NT2/D1 (cell line): ENCODE measurements around the gene DCP2.

ENCODE experiments used
- DNase-seq: peaks from one replicate; pipeline ENCODE4 v3.0.0-alpha.2; 2011; ENCODE audit warnings: low read depth, low spot score
- H3K27me3 ChIP-seq: 2 replicates; pipeline ENCODE4 v1.6.0; 2011; ENCODE audit warnings: mild to moderate bottlenecking; ENCODE audit not compliant: insufficient read length, insufficient read depth
- H3K36me3 ChIP-seq: 2 replicates; pipeline ENCODE4 v1.6.1; 2011; ENCODE audit warnings: mild to moderate bottlenecking, low read length, mixed read lengths; ENCODE audit not compliant: insufficient read depth, insufficient read length
- H3K4me1 ChIP-seq: 2 replicates; pipeline ENCODE4 v1.5.1; 2011; ENCODE audit not compliant: insufficient read depth, insufficient read length
- H3K4me3 ChIP-seq: 2 replicates; pipeline ENCODE4 v1.5.1; 2011; ENCODE audit warnings: low read depth; ENCODE audit not compliant: insufficient read length
- H3K9ac ChIP-seq: 2 replicates; pipeline ENCODE4 v1.6.0; 2011; ENCODE audit warnings: low read depth; ENCODE audit not compliant: insufficient read length
- H3K9me3 ChIP-seq: 2 replicates; pipeline ENCODE4 v1.5.1; 2011; ENCODE audit warnings: mild to moderate bottlenecking, low read length; ENCODE audit not compliant: insufficient read depth
- SUZ12 ChIP-seq: IDR thresholded peaks from 2 replicates; pipeline ENCODE4 v1.6.1; 2011; ENCODE audit not compliant: insufficient read length, insufficient read depth; ENCODE audit errors: extremely low read depth
- YY1 ChIP-seq: IDR thresholded peaks from 2 replicates; pipeline ENCODE4 v1.6.1; 2011; ENCODE audit not compliant: insufficient read length, insufficient read depth
- ZNF274 ChIP-seq: IDR thresholded peaks from 2 replicates; pipeline ENCODE4 v1.6.1; 2011; ENCODE audit warnings: mild to moderate bottlenecking, low read depth, low read length

DCP2 gene

GRCh38 chr5:113039229-113039933 is 62.8 kb downstream of the DCP2 start:
- Histone ChIP-seq H3K27me3 (no peaks in the 10 kb centered on the region), H3K36me3 (peaks cover 16% of the 10 kb centered on the region), H3K9ac (no peak overlapping the region), H3K9me3 (no peaks in the 10 kb centered on the region), H3K4me1 (peaks cover 4% of the 10 kb centered on the region), H3K4me3 (no peak overlapping the region)
- TF ChIP-seq SUZ12 (no peak), YY1 (no peak), ZNF274 (no peak)
- DNase-seq: no peak

- Histone ChIP-seq H3K4me1 (peaks cover 4% of the 10 kb centered on the region), H3K9ac (no peak overlapping the region), H3K9me3 (no peaks in the 10 kb centered on the region), H3K27me3 (no peaks in the 10 kb centered on the region), H3K36me3 (peaks cover 16% of the 10 kb centered on the region), H3K4me3 (no peak overlapping the region)
- no peak for TF ChIP-seq ZNF274
- no peak for DNase-seq
These were observed 63.3 kb downstream of the DCP2 start for GRCh38 chr5:113039934-113040285.

- TF ChIP-seq YY1 (no peak), SUZ12 (no peak), ZNF274 (no peak)
- peaks cover 12% of the 10 kb centered on the region for H3K36me3 ChIP-seq
- DNase-seq: no peak
These were observed 64.2 kb downstream of the DCP2 start for GRCh38 chr5:113040672-113041260.

GRCh38 chr5:113042491-113043243 is 66.1 kb downstream of the DCP2 start:
- no peak for DNase-seq
- Histone ChIP-seq H3K9me3 (no peaks in the 10 kb centered on the region), H3K36me3 (peaks cover 16% of the 10 kb centered on the region), H3K9ac (no peak overlapping the region), H3K27me3 (no peaks in the 10 kb centered on the region), H3K4me1 (no peaks in the 10 kb centered on the region), H3K4me3 (no peak overlapping the region)
- TF ChIP-seq YY1 (no peak), SUZ12 (no peak), ZNF274 (no peak)

More at GRCh38 chr5:113040672-113041260, 64.2 kb downstream of the DCP2 start:
- Histone ChIP-seq H3K9me3 (no peaks in the 10 kb centered on the region), H3K4me1 (peaks cover 4% of the 10 kb centered on the region), H3K9ac (no peak overlapping the region), H3K27me3 (no peaks in the 10 kb centered on the region), H3K4me3 (no peak overlapping the region)

- Histone ChIP-seq H3K9ac (no peak overlapping the region), H3K9me3 (no peaks in the 10 kb centered on the region), H3K4me1 (no peaks in the 10 kb centered on the region), H3K27me3 (no peaks in the 10 kb centered on the region), H3K4me3 (no peak overlapping the region), H3K36me3 (peaks cover 18% of the 10 kb centered on the region)
- TF ChIP-seq ZNF274: no peak
- TF ChIP-seq YY1: no peak
- TF ChIP-seq SUZ12: no peak
- DNase-seq: no peak
These were observed 66.9 kb downstream of the DCP2 start for GRCh38 chr5:113043491-113043931.

- no peak for DNase-seq
- peaks cover 22% of the 10 kb centered on the region for H3K36me3 ChIP-seq
- H3K27me3 ChIP-seq: no peaks in the 10 kb centered on the region
- no peak overlapping the region for H3K9ac ChIP-seq
- TF ChIP-seq SUZ12: no peak
- TF ChIP-seq YY1: no peak
- TF ChIP-seq ZNF274: no peak
- no peak overlapping the region for H3K4me3 ChIP-seq
- no peaks in the 10 kb centered on the region for H3K4me1 ChIP-seq
- H3K9me3 ChIP-seq: no peaks in the 10 kb centered on the region
These were observed 68.3 kb downstream of the DCP2 start for GRCh38 chr5:113044776-113045465.

GRCh38 chr5:113047234-113047633 is 70.6 kb downstream of the DCP2 start:
- Histone ChIP-seq H3K9me3 (no peaks in the 10 kb centered on the region), H3K9ac (no peak overlapping the region), H3K4me1 (no peaks in the 10 kb centered on the region), H3K4me3 (no peak overlapping the region), H3K36me3 (peaks cover 24% of the 10 kb centered on the region), H3K27me3 (no peaks in the 10 kb centered on the region)
- no peak for TF ChIP-seq YY1
- no peak for DNase-seq
